ENCODE results near the gene NDUFA6.
"Not testable (repeated sequence)": the region's sequence is repeated elsewhere in the genome, so short reads cannot be mapped to it uniquely, and the experiment has no call there.

GRCh38 chr22:42120231-42121021 lies 29.9 kb upstream of the NDUFA6 start:
- TF ChIP-seq CTCF, POLR2A (IDR thresholded peaks at IDR 0.05): not testable (repeated sequence)

Measured in testis (tissue), 2 donors.